ENCODE data around the gene ALPL. TPM values are rescaled to one million over a fixed set of nuclear protein-coding genes. Genes with fewer than 3 reads are reported as not detected.
A peak's percentile ranks its signal among the peaks of the same experiment; 100 is the strongest.

Gene ALPL
- total and polyA plus RNA-seq, 7 donors: 0.36 to 7.8 (median 2.3) TPM

GRCh38 chr1:21511579-21512522 is 2.6 kb downstream of the ALPL start:
- peak overlapping the region in 2 of 4 donors; percentile 47 to 65 for H3K27ac ChIP-seq
- no peaks in the 10 kb centered on the region for H3K36me3 ChIP-seq
- H3K27me3 ChIP-seq: peaks cover 11 to 35% (median 27%) of the 10 kb centered on the region in 3 donors
- peaks cover 0 to 33% (median 27%) of the 10 kb centered on the region in 4 donors for H3K4me1 ChIP-seq
- intact Hi-C loops (cut with DNase I): no loop called here
- DNase-seq: peak; percentile 72
- H3K9me3 ChIP-seq: no peaks in the 10 kb centered on the region
- 80 to 85% methylated on average over 11 of the region's 11 CpGs for WGBS, 2 donors
- H3K4me3 ChIP-seq: no peak overlapping the region
- TF ChIP-seq POLR2AphosphoS5 (IDR thresholded peaks at IDR 0.05): peak in 2 of 4 donors; percentile 8 to 48
- no peak for TF ChIP-seq CTCF (IDR thresholded peaks at IDR 0.05)

- intact Hi-C loops (cut with DNase I): no loop called here
- no peak for DNase-seq
- peaks cover 0 to 26% (median 19%) of the 10 kb centered on the region in 4 donors for H3K4me1 ChIP-seq
- 68 to 86% methylated on average over 5 of the region's 5 CpGs for WGBS, 2 donors
- H3K27ac ChIP-seq: no peak overlapping the region
- peaks cover 0 to 11% (median 11%) of the 10 kb centered on the region in 3 donors for H3K27me3 ChIP-seq
- H3K36me3 ChIP-seq: no peaks in the 10 kb centered on the region
- H3K9me3 ChIP-seq: no peaks in the 10 kb centered on the region
- no peak overlapping the region for H3K4me3 ChIP-seq
- no peak for TF ChIP-seq POLR2AphosphoS5 (IDR thresholded peaks at IDR 0.05)
- TF ChIP-seq POLR2A (IDR thresholded peaks at IDR 0.05): no peak
Observed at GRCh38 chr1:21514245-21514644, 5.0 kb downstream of the ALPL start.

GRCh38 chr1:21517161-21517589 is 8.0 kb downstream of the ALPL start:
- H3K4me1 ChIP-seq: peaks cover 0 to 4% (median 1%) of the 10 kb centered on the region in 4 donors
- no peak overlapping the region for H3K27ac ChIP-seq
- no peaks in the 10 kb centered on the region for H3K27me3 ChIP-seq

GRCh38 chr1:21517660-21518480 is 8.6 kb downstream of the ALPL start:
- Histone ChIP-seq H3K36me3 (no peaks in the 10 kb centered on the region), H3K4me1 (no peaks in the 10 kb centered on the region), H3K27me3 (no peaks in the 10 kb centered on the region), H3K4me3 (no peak overlapping the region), H3K9me3 (no peaks in the 10 kb centered on the region), H3K27ac (no peak overlapping the region)
- 75 to 78% methylated on average over 13 of the region's 13 CpGs for WGBS, 2 donors
- intact Hi-C loops (cut with DNase I): no loop called here
- TF ChIP-seq EP300 (IDR thresholded peaks at IDR 0.05) (no peak), POLR2AphosphoS5 (IDR thresholded peaks at IDR 0.05) (no peak), POLR2A (IDR thresholded peaks at IDR 0.05) (no peak), CTCF (IDR thresholded peaks at IDR 0.05) (no peak)
- no peak for DNase-seq

More at GRCh38 chr1:21517161-21517589, 8.0 kb downstream of the ALPL start:
- no peaks in the 10 kb centered on the region for H3K36me3 ChIP-seq
- intact Hi-C loops (cut with DNase I): no loop called here
- no peak for DNase-seq
- H3K9me3 ChIP-seq: no peaks in the 10 kb centered on the region
- TF ChIP-seq POLR2A (IDR thresholded peaks at IDR 0.05) (no peak), POLR2AphosphoS5 (IDR thresholded peaks at IDR 0.05) (no peak), CTCF (IDR thresholded peaks at IDR 0.05) (no peak), EP300 (IDR thresholded peaks at IDR 0.05) (no peak)
- 16 to 54% methylated on average over 3 of the region's 3 CpGs for WGBS, 2 donors
- no peak overlapping the region for H3K4me3 ChIP-seq
